Neural progenitor cell (in vitro differentiated cells): ENCODE results near the gene MX2. TPM values are rescaled to one million over a fixed set of nuclear protein-coding genes. Genes with fewer than 3 reads are reported as not detected.
"Not testable (repeated sequence)": the region's sequence is repeated elsewhere in the genome, so short reads cannot be mapped to it uniquely, and the experiment has no call there.

Experiments
- DNase-seq: peaks from one replicate; pipeline ENCODE4 v3.0.0-alpha.2; 2016; ENCODE audit warnings: low spot score
- H2AFZ ChIP-seq: fragments of 200-600 bp; sonication (generic); replicated peaks from 2 replicates; pipeline ENCODE4 v1.6.1; 2016; ENCODE audit warnings: antibody characterized with exemption
- H3F3A ChIP-seq: fragments of 200-600 bp; sonication (generic); 2 replicates; pipeline ENCODE4 v1.6.1; 2016; ENCODE audit warnings: antibody characterized with exemption, low read depth
- H3K27ac ChIP-seq: fragments of 200-600 bp; sonication (generic); 2 replicates; pipeline ENCODE4 v1.5.1; 2016; ENCODE audit warnings: mild to moderate bottlenecking
- H3K27me3 ChIP-seq: fragments of 200-600 bp; sonication (generic); 2 replicates; pipeline ENCODE4 v1.6.1; 2016; ENCODE audit warnings: mild to moderate bottlenecking, moderate library complexity
- H3K36me3 ChIP-seq: fragments of 200-600 bp; sonication (generic); 2 replicates; pipeline ENCODE4 v1.5.1; 2016
- H3K4me1 ChIP-seq: fragments of 200-600 bp; sonication (generic); 2 replicates; pipeline ENCODE4 v1.6.1; 2016; ENCODE audit warnings: mixed run types
- H3K4me2 ChIP-seq: fragments of 200-600 bp; sonication (generic); 2 replicates; pipeline ENCODE4 v1.6.1; 2016
- H3K4me3 ChIP-seq: fragments of 200-600 bp; sonication (generic); 2 replicates; pipeline ENCODE4 v1.5.1; 2016
- H3K79me2 ChIP-seq: fragments of 200-600 bp; sonication (generic); 2 replicates; pipeline ENCODE4 v1.6.1; 2016; ENCODE audit warnings: low read depth
- H3K9ac ChIP-seq: fragments of 200-600 bp; sonication (generic); 2 replicates; pipeline ENCODE4 v1.6.1; 2016
- H3K9me3 ChIP-seq: fragments of 200-600 bp; sonication (generic); 2 replicates; pipeline ENCODE4 v1.5.1; 2016; ENCODE audit warnings: low read depth
- H4K20me1 ChIP-seq: fragments of 200-600 bp; sonication (generic); 2 replicates; pipeline ENCODE4 v1.6.1; 2016; ENCODE audit warnings: low read depth
- H3K27ac Mint-ChIP-seq: 3 replicates; pipeline ENCODE4 v1.8.0; 2021; ENCODE audit warnings: mixed read lengths
- H3K27me3 Mint-ChIP-seq: 2 replicates; pipeline ENCODE4 v1.8.0; 2022; ENCODE audit warnings: low read depth, mild to moderate bottlenecking, inconsistent platforms, moderate library complexity, mixed read lengths; ENCODE audit not compliant: insufficient read depth
- H3K36me3 Mint-ChIP-seq: 3 replicates; pipeline ENCODE4 v1.8.0; 2021; ENCODE audit warnings: mixed read lengths
- H3K4me1 Mint-ChIP-seq: 3 replicates; pipeline ENCODE4 v1.8.0; 2021; ENCODE audit warnings: mixed read lengths
- H3K4me3 Mint-ChIP-seq: 3 replicates; pipeline ENCODE4 v1.8.0; 2021; ENCODE audit warnings: mild to moderate bottlenecking, moderate library complexity, mixed read lengths
- H3K9me3 Mint-ChIP-seq: 3 replicates; pipeline ENCODE4 v1.8.0; 2020; ENCODE audit warnings: mixed read lengths
- EZH2 ChIP-seq: fragments of 200-600 bp; sonication (generic); IDR thresholded peaks from 2 replicates; pipeline ENCODE4 v1.6.1; 2017; ENCODE audit warnings: antibody characterized with exemption, mild to moderate bottlenecking, moderate library complexity
- EZH2phosphoT487 ChIP-seq: fragments of 200-600 bp; sonication (generic); IDR thresholded peaks from 2 replicates; pipeline ENCODE4 v1.6.1; 2017; ENCODE audit warnings: antibody characterized with exemption
- total RNA-seq: library from RNA; depleted of rRNA; stranded (reverse); fragments of >200 nt; gene quantifications from 2 replicates; pipeline ENCODE4 v1.2.3, GENCODE V29; 2015; ENCODE audit warnings: low replicate concordance
- TF ChIP-seq, protein P1 (sequence below): fragments of 200-600 bp; sonication (generic); IDR thresholded peaks from 2 replicates; pipeline ENCODE4 v1.5.1; 2017; ENCODE audit warnings: antibody characterized with exemption, mild to moderate bottlenecking

Gene MX2
- total RNA-seq, 1 donor from 2014 or later, result 3.3 TPM

DNA sequence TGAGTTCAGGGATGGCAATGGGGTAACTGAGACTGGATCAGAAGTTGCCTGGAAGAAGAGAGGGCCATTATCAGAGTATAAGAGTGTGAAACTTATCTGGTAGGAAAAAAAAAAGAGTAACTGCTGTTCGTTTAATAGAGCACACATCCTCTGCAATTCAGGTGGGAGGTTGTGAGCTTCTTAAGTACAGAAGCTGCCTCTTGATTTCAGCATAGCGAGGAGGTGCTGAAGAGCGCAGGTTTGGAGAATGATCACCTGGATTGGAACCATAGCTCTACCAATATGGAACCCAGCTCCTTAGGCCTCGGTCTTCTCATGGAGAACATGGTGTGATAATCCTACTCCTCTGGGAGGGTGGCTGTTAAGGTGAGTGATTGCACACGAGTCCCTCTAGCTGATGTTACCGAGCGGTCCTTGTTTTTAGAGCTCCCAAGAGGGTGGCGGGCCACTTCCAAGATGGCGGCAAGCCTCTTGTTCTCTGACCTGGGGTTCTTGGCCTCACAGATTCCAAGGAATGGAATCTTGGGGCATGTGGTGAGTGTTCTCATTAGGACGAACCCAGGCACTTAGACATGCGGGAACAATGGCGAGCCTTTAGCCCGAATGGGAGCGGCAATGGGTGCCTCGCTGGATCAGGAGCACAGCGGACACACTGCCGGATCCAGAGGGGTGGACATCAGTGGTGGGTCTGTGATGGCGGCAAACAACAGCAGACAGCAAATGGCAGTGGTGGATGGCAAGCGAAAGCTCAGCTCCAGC is 60.9 kb downstream of the MX2 start:
- Histone ChIP-seq H3K36me3 (no peaks in the 10 kb centered on the region), H3K27me3 (peaks cover 52% of the 10 kb centered on the region), H2AFZ (no peak overlapping the region), H4K20me1 (no peaks in the 10 kb centered on the region), H3K79me2 (no peaks in the 10 kb centered on the region), H3F3A (no peaks in the 10 kb centered on the region), H3K4me1 (no peaks in the 10 kb centered on the region), H3K9me3 (no peaks in the 10 kb centered on the region), H3K9ac (no peak overlapping the region), H3K4me2 (no peak overlapping the region), H3K4me3 (no peak overlapping the region), H3K27ac (no peak overlapping the region)
- Mint-ChIP-seq H3K27me3 (peaks cover 16% of the 10 kb centered on the region), H3K4me1 (peaks cover 17% of the 10 kb centered on the region), H3K27ac (no peak overlapping the region), H3K9me3 (no peaks in the 10 kb centered on the region), H3K4me3 (no peak overlapping the region), H3K36me3 (peaks cover 3% of the 10 kb centered on the region)
- no peak for DNase-seq
- TF ChIP-seq, protein P1, sequence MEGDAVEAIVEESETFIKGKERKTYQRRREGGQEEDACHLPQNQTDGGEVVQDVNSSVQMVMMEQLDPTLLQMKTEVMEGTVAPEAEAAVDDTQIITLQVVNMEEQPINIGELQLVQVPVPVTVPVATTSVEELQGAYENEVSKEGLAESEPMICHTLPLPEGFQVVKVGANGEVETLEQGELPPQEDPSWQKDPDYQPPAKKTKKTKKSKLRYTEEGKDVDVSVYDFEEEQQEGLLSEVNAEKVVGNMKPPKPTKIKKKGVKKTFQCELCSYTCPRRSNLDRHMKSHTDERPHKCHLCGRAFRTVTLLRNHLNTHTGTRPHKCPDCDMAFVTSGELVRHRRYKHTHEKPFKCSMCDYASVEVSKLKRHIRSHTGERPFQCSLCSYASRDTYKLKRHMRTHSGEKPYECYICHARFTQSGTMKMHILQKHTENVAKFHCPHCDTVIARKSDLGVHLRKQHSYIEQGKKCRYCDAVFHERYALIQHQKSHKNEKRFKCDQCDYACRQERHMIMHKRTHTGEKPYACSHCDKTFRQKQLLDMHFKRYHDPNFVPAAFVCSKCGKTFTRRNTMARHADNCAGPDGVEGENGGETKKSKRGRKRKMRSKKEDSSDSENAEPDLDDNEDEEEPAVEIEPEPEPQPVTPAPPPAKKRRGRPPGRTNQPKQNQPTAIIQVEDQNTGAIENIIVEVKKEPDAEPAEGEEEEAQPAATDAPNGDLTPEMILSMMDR, result no peak
- no peak for TF ChIP-seq EZH2phosphoT487
- TF ChIP-seq EZH2, result no peak

DNA sequence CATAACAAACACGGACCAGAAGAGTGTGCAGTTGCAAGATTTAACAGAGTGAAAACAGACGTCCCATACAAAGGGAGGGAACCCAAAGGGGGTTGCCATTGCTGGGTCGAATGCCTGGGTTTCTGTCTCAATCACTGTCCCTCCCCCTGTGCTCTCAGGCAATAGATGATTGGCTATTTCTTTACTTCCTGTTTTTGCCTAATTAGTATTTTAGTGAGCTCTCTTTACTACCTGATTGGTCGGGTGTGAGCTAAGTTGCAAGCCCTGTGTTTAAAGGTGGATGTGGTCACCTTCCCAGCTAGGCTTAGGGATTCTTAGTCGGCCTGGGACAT is 61.4 kb downstream of the MX2 start:
- peaks cover 19% of the 10 kb centered on the region for H3K27me3 Mint-ChIP-seq
- H3K36me3 Mint-ChIP-seq, result not testable (repeated sequence)

GRCh38 chr21:41425588-41425953 is 63.7 kb downstream of the MX2 start:
- Histone ChIP-seq H3K9me3 (no peaks in the 10 kb centered on the region), H3K4me2 (peak overlapping the region; percentile 79), H4K20me1 (no peaks in the 10 kb centered on the region), H3K79me2 (no peaks in the 10 kb centered on the region), H2AFZ (peak overlapping the region; percentile 45), H3K27me3 (peaks cover 56% of the 10 kb centered on the region), H3K27ac (no peak overlapping the region), H3K4me3 (peak overlapping the region; percentile 48), H3F3A (no peaks in the 10 kb centered on the region), H3K36me3 (no peaks in the 10 kb centered on the region), H3K4me1 (no peaks in the 10 kb centered on the region), H3K9ac (no peak overlapping the region)
- H3K27me3 Mint-ChIP-seq, result peaks cover 19% of the 10 kb centered on the region
- peaks cover 3% of the 10 kb centered on the region for H3K36me3 Mint-ChIP-seq
- no peak overlapping the region for H3K27ac Mint-ChIP-seq
- no peak for TF ChIP-seq EZH2
- no peak for TF ChIP-seq EZH2phosphoT487
- TF ChIP-seq, protein P1, result no peak
- H3K4me3 Mint-ChIP-seq, result peak overlapping the region; percentile 74
- H3K9me3 Mint-ChIP-seq, result no peaks in the 10 kb centered on the region
- peaks cover 12% of the 10 kb centered on the region for H3K4me1 Mint-ChIP-seq
- no peak for DNase-seq

More for the DNA sequence above, 61.4 kb downstream of the MX2 start:
- not testable (repeated sequence) for DNase-seq, H3K4me2 ChIP-seq, H3K9me3 ChIP-seq, H3F3A ChIP-seq, H3K4me3 ChIP-seq, H3K9ac ChIP-seq, H2AFZ ChIP-seq, H3K79me2 ChIP-seq, H3K27ac Mint-ChIP-seq, H4K20me1 ChIP-seq, H3K27ac ChIP-seq, H3K4me3 Mint-ChIP-seq, H3K36me3 ChIP-seq, H3K9me3 Mint-ChIP-seq, H3K4me1 ChIP-seq
- H3K4me1 Mint-ChIP-seq, result peaks cover 17% of the 10 kb centered on the region
- peaks cover 58% of the 10 kb centered on the region for H3K27me3 ChIP-seq

DNA sequence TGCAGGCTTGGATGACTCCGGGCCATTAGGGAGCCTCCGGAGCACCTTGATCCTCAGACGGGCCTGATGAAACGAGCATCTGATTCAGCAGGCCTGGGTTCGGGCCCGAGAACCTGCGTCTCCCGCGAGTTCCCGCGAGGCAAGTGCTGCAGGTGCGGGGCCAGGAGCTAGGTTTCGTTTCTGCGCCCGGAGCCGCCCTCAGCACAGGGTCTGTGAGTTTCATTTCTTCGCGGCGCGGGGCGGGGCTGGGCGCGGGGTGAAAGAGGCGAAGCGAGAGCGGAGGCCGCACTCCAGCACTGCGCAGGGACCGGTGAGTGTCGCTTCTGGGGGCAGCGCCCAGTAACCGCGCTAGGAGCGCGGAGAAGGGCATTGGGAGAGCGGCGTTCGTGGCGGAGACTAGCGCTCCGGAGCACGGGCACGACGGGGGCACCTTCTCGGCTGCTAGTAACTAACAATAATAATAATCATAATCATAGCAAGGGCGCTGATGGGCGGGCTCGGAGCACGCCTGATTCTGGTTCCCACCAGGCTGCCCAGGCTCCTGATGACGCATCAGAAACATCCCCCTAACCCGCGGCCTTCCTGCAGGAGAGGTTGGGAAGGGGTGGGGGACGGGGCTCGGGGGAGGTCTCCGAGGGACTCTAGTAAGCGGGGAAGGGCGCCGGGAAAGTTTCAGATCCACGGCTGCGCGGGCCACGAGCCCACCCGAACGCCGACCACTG is 64.3 kb downstream of the MX2 start, which contains the start of gene MX1:
MX1 (plus strand) TSS at position 286 of the 722 bp plus-strand sequence. CDS start 5,832 bp downstream, outside the sequence.
- peak within 1 kb of the TSS; percentile 74 for H3K4me3 Mint-ChIP-seq

More for the DNA sequence above, 64.3 kb downstream of the MX2 start, which contains the start of gene MX1:
- Mint-ChIP-seq H3K9me3 (no peaks in the 10 kb centered on the region), H3K36me3 (peaks cover 3% of the 10 kb centered on the region), H3K27ac (peak within 1 kb of the TSS; percentile 63), H3K27me3 (peaks cover 19% of the 10 kb centered on the region), H3K4me1 (peaks cover 6% of the 10 kb centered on the region)
- Histone ChIP-seq H3K4me1 (no peaks in the 10 kb centered on the region), H2AFZ (peak within 1 kb of the TSS; percentile 45), H3K9me3 (no peaks in the 10 kb centered on the region), H3K4me3 (peak within 1 kb of the TSS; percentile 48), H3K9ac (no peak within 1 kb of the TSS), H3K4me2 (peak within 1 kb of the TSS; percentile 79), H4K20me1 (no peaks in the 10 kb centered on the region), H3K27me3 (peaks cover 51% of the 10 kb centered on the region), H3F3A (no peaks in the 10 kb centered on the region), H3K79me2 (no peaks in the 10 kb centered on the region), H3K27ac (no peak within 1 kb of the TSS), H3K36me3 (no peaks in the 10 kb centered on the region)
- peak; percentile 52 for DNase-seq
- peak; percentile 64 for TF ChIP-seq EZH2
- TF ChIP-seq, protein P1, result no peak
